ENCODE data around the gene GLCCI1. TPM values are rescaled to one million over a fixed set of nuclear protein-coding genes. Genes with fewer than 3 reads are reported as not detected.

GLCCI1 gene
- polyA plus RNA-seq, 1 donor from 2014 or later, result 37.2 TPM

- Histone ChIP-seq H3K36me3 (ENCODE audit: insufficient read depth, low read length) (no peaks in the 10 kb centered on the region), H3K4me2 (ENCODE audit: low read length) (no peak overlapping the region), H3K79me2 (replicated peaks; ENCODE audit: insufficient read depth, low read length) (no peaks in the 10 kb centered on the region), H3K27ac (ENCODE audit: low read length) (no peak overlapping the region), H3K9me2 (ENCODE audit: insufficient read depth, low read length) (no peaks in the 10 kb centered on the region), H3K4me3 (ENCODE audit: low read length) (no peak overlapping the region), H3F3A (ENCODE audit: insufficient read depth, low read length, poor library complexity, severe bottlenecking) (no peaks in the 10 kb centered on the region), H3K27me3 (ENCODE audit: insufficient read depth, low read depth, low read length) (no peaks in the 10 kb centered on the region), H3K9ac (ENCODE audit: low read length) (no peak overlapping the region), H3K9me3 (ENCODE audit: low read length) (peaks cover 5% of the 10 kb centered on the region), H4K20me1 (ENCODE audit: insufficient read depth) (no peaks in the 10 kb centered on the region), H2AFZ (ENCODE audit: low read depth, low read length) (no peak overlapping the region)
- TF ChIP-seq CTCF (IDR thresholded peaks at IDR 0.05; ENCODE audit: poor library complexity, severe bottlenecking) (no peak), EP300 (conservative IDR thresholded peaks at IDR 0.05; ENCODE audit: poor library complexity, severe bottlenecking) (no peak), POLR2AphosphoS5 (IDR thresholded peaks at IDR 0.05) (no peak), MXI1 (conservative IDR thresholded peaks at IDR 0.05; ENCODE audit: poor library complexity, severe bottlenecking) (no peak), REST (IDR thresholded peaks at IDR 0.05; ENCODE audit: borderline replicate concordance) (no peak), RAD21 (conservative IDR thresholded peaks at IDR 0.05) (no peak), TAF1 (IDR thresholded peaks at IDR 0.05; ENCODE audit: low read depth) (no peak), EZH2 (IDR thresholded peaks at IDR 0.05; ENCODE audit: borderline replicate concordance, insufficient read depth, low read length, poor library complexity, severe bottlenecking) (no peak), SMC3 (conservative IDR thresholded peaks at IDR 0.05; ENCODE audit: poor library complexity) (no peak)
Observed at GRCh38 chr7:8114175-8114574, 145.6 kb downstream of the GLCCI1 start.

DNA sequence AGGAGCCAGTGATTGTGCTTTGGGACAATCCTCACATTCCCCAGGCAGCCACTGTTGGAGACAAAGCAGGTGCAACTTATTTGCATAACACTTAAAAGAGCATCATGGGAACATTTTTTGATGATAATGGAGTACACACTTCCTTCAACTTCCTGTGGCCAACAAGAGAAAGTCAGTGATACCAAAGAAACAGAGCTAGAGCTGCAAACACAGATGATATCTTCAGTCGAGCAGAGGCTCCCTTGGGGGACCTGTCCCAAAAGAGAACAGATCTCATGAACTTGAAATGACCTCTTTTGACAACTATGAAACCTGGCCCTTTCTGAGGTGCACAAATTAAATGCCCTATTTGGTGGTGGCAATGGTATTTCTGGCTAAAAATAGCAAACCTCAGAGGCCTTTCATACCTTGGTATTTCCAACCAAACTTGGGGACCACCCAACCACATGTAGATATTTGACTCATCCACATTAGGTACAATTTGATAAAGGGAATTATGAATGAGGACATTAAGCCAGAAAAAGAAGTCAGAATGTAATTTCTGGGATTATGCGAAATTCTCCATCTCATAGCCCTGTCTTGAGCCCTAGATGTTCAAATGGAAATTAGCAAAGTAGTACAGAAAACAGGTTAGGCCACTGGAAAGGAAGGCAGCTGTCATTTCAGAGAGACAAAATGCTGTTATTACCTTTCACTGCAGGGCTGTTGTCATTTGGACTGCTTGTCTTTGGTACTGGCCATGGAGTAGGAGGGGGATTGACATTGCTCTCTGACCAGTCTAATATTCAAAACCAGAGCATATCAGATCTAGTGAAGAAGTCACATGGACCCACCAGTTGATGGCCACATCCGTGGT is 147.2 kb downstream of the GLCCI1 start:
- H3K4me2 ChIP-seq (ENCODE audit: low read length), result no peak overlapping the region
- H3K4me3 ChIP-seq (ENCODE audit: low read length), result no peak overlapping the region
- no peak overlapping the region for H3K27ac ChIP-seq (ENCODE audit: low read length)
- no peaks in the 10 kb centered on the region for H3K36me3 ChIP-seq (ENCODE audit: insufficient read depth, low read length)
- H2AFZ ChIP-seq (ENCODE audit: low read depth, low read length), result no peak overlapping the region
- TF ChIP-seq SMC3 (conservative IDR thresholded peaks at IDR 0.05; ENCODE audit: poor library complexity) (no peak), REST (IDR thresholded peaks at IDR 0.05; ENCODE audit: borderline replicate concordance) (no peak), POLR2AphosphoS5 (IDR thresholded peaks at IDR 0.05) (no peak), MXI1 (conservative IDR thresholded peaks at IDR 0.05; ENCODE audit: poor library complexity, severe bottlenecking) (no peak), RAD21 (conservative IDR thresholded peaks at IDR 0.05) (no peak), TAF1 (IDR thresholded peaks at IDR 0.05; ENCODE audit: low read depth) (no peak), CTCF (IDR thresholded peaks at IDR 0.05; ENCODE audit: poor library complexity, severe bottlenecking) (no peak), EZH2 (IDR thresholded peaks at IDR 0.05; ENCODE audit: borderline replicate concordance, insufficient read depth, low read length, poor library complexity, severe bottlenecking) (no peak), EP300 (conservative IDR thresholded peaks at IDR 0.05; ENCODE audit: poor library complexity, severe bottlenecking) (no peak)
- no peaks in the 10 kb centered on the region for H3K27me3 ChIP-seq (ENCODE audit: insufficient read depth, low read depth, low read length)
- H3K79me2 ChIP-seq (replicated peaks; ENCODE audit: insufficient read depth, low read length), result no peaks in the 10 kb centered on the region
- no peaks in the 10 kb centered on the region for H3F3A ChIP-seq (ENCODE audit: insufficient read depth, low read length, poor library complexity, severe bottlenecking)
- H4K20me1 ChIP-seq (ENCODE audit: insufficient read depth), result no peaks in the 10 kb centered on the region
- peaks cover 5% of the 10 kb centered on the region for H3K9me3 ChIP-seq (ENCODE audit: low read length)
- no peaks in the 10 kb centered on the region for H3K9me2 ChIP-seq (ENCODE audit: insufficient read depth, low read length)
- H3K9ac ChIP-seq (ENCODE audit: low read length), result no peak overlapping the region
